Sciatic nerve (tissue), 1 donor: Measurements from ENCODE around the gene EXTL2. TPM values are rescaled to one million over a fixed set of nuclear protein-coding genes. Genes with fewer than 3 reads are reported as not detected.

ENCODE experiments used
- total RNA-seq: library from RNA; stranded (reverse); fragmentation: NEBNext Ultra II Directional; extraction: Animal tissue kit (Norgen Biotek cat#: 25700); gene quantifications from one replicate; pipeline ENCODE4 v1.2.1, GENCODE V29; 2021
- donor health status: DM: no; HTN: no; CAD: no.

The EXTL2 gene
- total RNA-seq, 1 donor from 2014 or later: 16.7 TPM

Other genes starting within 250 kb of the EXTL2 start
- gene VCAM1, start 175.1 kb downstream of the EXTL2 start, total RNA-seq: 36.2 TPM
- 25.9 TPM for gene SLC30A7, start 1.2 kb upstream of the EXTL2 start, total RNA-seq
- 26.0 TPM for gene DPH5, start 130.9 kb upstream of the EXTL2 start, total RNA-seq